ENCODE measurements around the gene SLC22A4. TPM values are rescaled to one million over a fixed set of nuclear protein-coding genes. Genes with fewer than 3 reads are reported as not detected.

Gene SLC22A4
- total RNA-seq, 1 donor from 2014 or later = 0.06 TPM

GRCh38 chr5:132363431-132364112 is 69.4 kb downstream of the SLC22A4 start:
- Histone ChIP-seq H2AFZ (replicated peaks) (no peak overlapping the region), H4K20me1 (ENCODE audit: low read depth) (no peaks in the 10 kb centered on the region), H3K4me2 (no peak overlapping the region), H3K79me2 (ENCODE audit: low read depth) (no peaks in the 10 kb centered on the region), H3K27me3 (peaks cover 4% of the 10 kb centered on the region), H3K27ac (no peak overlapping the region), H3F3A (ENCODE audit: low read depth) (no peaks in the 10 kb centered on the region), H3K4me3 (no peak overlapping the region), H3K9ac (no peak overlapping the region), H3K9me3 (ENCODE audit: low read depth) (no peaks in the 10 kb centered on the region), H3K4me1 (peaks cover under 1% of the 10 kb centered on the region), H3K36me3 (no peaks in the 10 kb centered on the region)
- Mint-ChIP-seq H3K4me1 (no peaks in the 10 kb centered on the region), H3K9me3 (peaks cover 2% of the 10 kb centered on the region), H3K27ac (no peak overlapping the region), H3K27me3 (ENCODE audit: insufficient read depth, low read depth) (no peaks in the 10 kb centered on the region), H3K4me3 (no peak overlapping the region), H3K36me3 (peaks cover 3% of the 10 kb centered on the region)
- no peak for DNase-seq (ENCODE audit: low spot score)
- TF ChIP-seq EZH2 (IDR thresholded peaks at IDR 0.05) (no peak), EZH2phosphoT487 (IDR thresholded peaks at IDR 0.05) (no peak), CTCF (IDR thresholded peaks at IDR 0.05) (no peak)

DNA sequence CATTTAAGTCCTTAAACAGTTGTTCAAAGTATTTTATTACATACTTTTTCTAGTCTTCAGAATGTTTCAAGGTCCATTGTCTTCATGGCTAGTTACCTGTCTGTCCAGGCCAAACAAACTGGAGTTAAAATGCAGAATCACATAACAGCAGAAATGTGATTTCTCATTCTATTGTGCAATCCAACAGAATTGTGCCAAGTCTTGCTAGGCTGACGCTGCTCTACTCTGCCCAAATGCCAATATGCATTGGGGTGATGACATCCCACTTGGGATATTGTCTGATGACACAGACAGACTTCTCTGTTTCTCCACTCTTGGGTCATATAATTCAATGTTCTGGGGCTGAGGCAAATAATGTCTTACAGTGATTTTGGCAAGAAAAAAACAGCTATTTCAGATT is 70.1 kb downstream of the SLC22A4 start:
- no peak overlapping the region for H3K4me3 ChIP-seq
- no peak overlapping the region for H3K4me2 ChIP-seq
- TF ChIP-seq EZH2phosphoT487 (IDR thresholded peaks at IDR 0.05) = no peak
- no peak for TF ChIP-seq EZH2 (IDR thresholded peaks at IDR 0.05)
- no peak for TF ChIP-seq CTCF (IDR thresholded peaks at IDR 0.05)
- H3K36me3 Mint-ChIP-seq = peaks cover 3% of the 10 kb centered on the region
- no peaks in the 10 kb centered on the region for H3K36me3 ChIP-seq
- no peaks in the 10 kb centered on the region for H4K20me1 ChIP-seq (ENCODE audit: low read depth)
- peaks cover 6% of the 10 kb centered on the region for H3K4me1 ChIP-seq
- H3K4me1 Mint-ChIP-seq = peaks cover 4% of the 10 kb centered on the region
- no peaks in the 10 kb centered on the region for H3K79me2 ChIP-seq (ENCODE audit: low read depth)
- H3K27me3 ChIP-seq = peaks cover 11% of the 10 kb centered on the region
- DNase-seq (ENCODE audit: low spot score) = no peak
- no peak overlapping the region for H3K27ac ChIP-seq
- no peak overlapping the region for H2AFZ ChIP-seq (replicated peaks)
- no peak overlapping the region for H3K27ac Mint-ChIP-seq
- H3F3A ChIP-seq (ENCODE audit: low read depth) = peaks cover 7% of the 10 kb centered on the region
- no peak overlapping the region for H3K9ac ChIP-seq
- no peaks in the 10 kb centered on the region for H3K27me3 Mint-ChIP-seq (ENCODE audit: insufficient read depth, low read depth)
- no peak overlapping the region for H3K4me3 Mint-ChIP-seq
- H3K9me3 Mint-ChIP-seq = peaks cover 2% of the 10 kb centered on the region
- H3K9me3 ChIP-seq (ENCODE audit: low read depth) = no peaks in the 10 kb centered on the region

DNA sequence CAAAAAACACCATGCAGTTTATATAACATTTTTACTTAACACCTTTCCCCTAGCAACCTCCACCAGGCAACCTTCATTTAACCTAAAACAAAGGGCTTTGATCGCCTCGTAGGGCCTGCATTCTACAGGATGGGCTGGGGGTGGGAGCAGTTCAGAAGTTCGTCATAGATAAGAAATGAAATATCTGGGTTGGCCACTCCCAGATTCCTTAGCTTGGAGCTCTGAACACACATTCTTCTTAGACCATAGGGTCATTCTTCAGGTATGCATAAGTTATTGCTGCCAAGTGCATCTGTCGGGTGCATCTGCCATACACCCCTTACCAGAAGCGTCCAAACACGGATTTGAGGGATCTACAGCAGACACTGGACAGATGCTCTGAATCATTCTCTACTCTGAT is 71.0 kb downstream of the SLC22A4 start:
- Histone ChIP-seq H4K20me1 (ENCODE audit: low read depth) (no peaks in the 10 kb centered on the region), H3K9ac (no peak overlapping the region), H3F3A (ENCODE audit: low read depth) (peaks cover 9% of the 10 kb centered on the region), H3K36me3 (no peaks in the 10 kb centered on the region), H3K9me3 (ENCODE audit: low read depth) (no peaks in the 10 kb centered on the region), H3K79me2 (ENCODE audit: low read depth) (no peaks in the 10 kb centered on the region), H3K27me3 (peaks cover 20% of the 10 kb centered on the region), H3K4me1 (peaks cover 8% of the 10 kb centered on the region), H3K27ac (no peak overlapping the region), H3K4me3 (no peak overlapping the region), H2AFZ (replicated peaks) (no peak overlapping the region), H3K4me2 (no peak overlapping the region)
- Mint-ChIP-seq H3K27me3 (ENCODE audit: insufficient read depth, low read depth) (no peaks in the 10 kb centered on the region), H3K4me1 (peaks cover 4% of the 10 kb centered on the region), H3K36me3 (peaks cover 3% of the 10 kb centered on the region), H3K4me3 (no peak overlapping the region), H3K9me3 (peaks cover 2% of the 10 kb centered on the region), H3K27ac (no peak overlapping the region)
- DNase-seq (ENCODE audit: low spot score) = no peak
- TF ChIP-seq CTCF (IDR thresholded peaks at IDR 0.05) (no peak), EZH2phosphoT487 (IDR thresholded peaks at IDR 0.05) (no peak), EZH2 (IDR thresholded peaks at IDR 0.05) (no peak)
